Measurements from ENCODE around the gene ARL16.

DNA sequence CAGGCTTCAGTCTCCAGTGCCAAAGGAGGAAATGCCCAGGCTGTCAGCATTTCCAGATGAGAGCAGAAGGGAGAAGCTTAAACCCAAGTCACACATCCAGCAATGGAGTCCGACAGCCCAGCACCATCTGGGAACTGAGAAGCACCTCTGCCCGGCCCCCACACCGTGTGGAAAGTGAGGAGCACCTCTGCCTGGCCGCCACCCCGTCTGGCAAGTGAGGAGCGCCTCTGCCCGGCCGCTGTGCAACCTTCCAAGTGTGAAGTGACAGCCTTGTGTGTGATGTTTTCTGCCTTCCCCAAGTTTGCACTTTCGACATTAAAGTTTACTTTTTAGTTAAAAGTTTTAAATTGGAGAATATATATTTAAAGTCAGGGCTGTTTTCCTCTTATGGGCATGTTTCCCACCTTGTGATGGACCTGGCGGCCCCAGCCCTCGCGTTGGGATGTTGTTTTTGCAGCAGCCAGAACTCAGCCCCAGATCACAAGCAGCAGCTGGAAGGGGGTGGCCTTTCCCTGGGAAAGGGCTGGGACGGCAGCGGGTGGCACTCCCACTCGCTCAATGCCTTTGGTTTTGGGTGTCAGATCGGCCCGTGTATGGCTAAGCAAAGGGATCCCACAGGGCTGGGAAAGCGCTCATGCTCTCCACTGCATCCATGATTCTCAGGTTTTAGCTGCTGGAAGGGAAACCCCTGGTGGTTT is 9.9 kb downstream of the ARL16 start:
- no peak for TF ChIP-seq ELF1 (IDR thresholded peaks at IDR 0.05)
- TF ChIP-seq FOXM1 (IDR thresholded peaks at IDR 0.05; ENCODE audit: low read depth), result no peak
- no peak for TF ChIP-seq REST (IDR thresholded peaks at IDR 0.05; ENCODE audit: low read depth, low read length)
- TF ChIP-seq POLR2AphosphoS5 (IDR thresholded peaks at IDR 0.05; ENCODE audit: low read depth, low read length), result no peak
- TF ChIP-seq GABPA (IDR thresholded peaks at IDR 0.05; ENCODE audit: low read depth), result no peak
- no peak for TF ChIP-seq TAF1 (IDR thresholded peaks at IDR 0.05; ENCODE audit: borderline replicate concordance, low read depth, low read length)
- TF ChIP-seq CTCF (IDR thresholded peaks at IDR 0.05), result no peak
- TF ChIP-seq, protein P1, sequence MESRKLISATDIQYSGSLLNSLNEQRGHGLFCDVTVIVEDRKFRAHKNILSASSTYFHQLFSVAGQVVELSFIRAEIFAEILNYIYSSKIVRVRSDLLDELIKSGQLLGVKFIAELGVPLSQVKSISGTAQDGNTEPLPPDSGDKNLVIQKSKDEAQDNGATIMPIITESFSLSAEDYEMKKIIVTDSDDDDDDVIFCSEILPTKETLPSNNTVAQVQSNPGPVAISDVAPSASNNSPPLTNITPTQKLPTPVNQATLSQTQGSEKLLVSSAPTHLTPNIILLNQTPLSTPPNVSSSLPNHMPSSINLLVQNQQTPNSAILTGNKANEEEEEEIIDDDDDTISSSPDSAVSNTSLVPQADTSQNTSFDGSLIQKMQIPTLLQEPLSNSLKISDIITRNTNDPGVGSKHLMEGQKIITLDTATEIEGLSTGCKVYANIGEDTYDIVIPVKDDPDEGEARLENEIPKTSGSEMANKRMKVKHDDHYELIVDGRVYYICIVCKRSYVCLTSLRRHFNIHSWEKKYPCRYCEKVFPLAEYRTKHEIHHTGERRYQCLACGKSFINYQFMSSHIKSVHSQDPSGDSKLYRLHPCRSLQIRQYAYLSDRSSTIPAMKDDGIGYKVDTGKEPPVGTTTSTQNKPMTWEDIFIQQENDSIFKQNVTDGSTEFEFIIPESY (IDR thresholded peaks at IDR 0.05; ENCODE audit: borderline replicate concordance, low read depth), result no peak
- TF ChIP-seq IRF3 (IDR thresholded peaks at IDR 0.05; ENCODE audit: low read depth, low read length), result no peak
- no peak for TF ChIP-seq CHD2 (IDR thresholded peaks at IDR 0.05; ENCODE audit: low read length, partially characterized antibody)
- no peak for TF ChIP-seq SMC3 (IDR thresholded peaks at IDR 0.05; ENCODE audit: low read depth, low read length)
- TF ChIP-seq RAD21 (IDR thresholded peaks at IDR 0.05; ENCODE audit: low read length), result no peak
- no peak for TF ChIP-seq NFIC (IDR thresholded peaks at IDR 0.05; ENCODE audit: borderline replicate concordance)
- no peak for TF ChIP-seq RFX5 (IDR thresholded peaks at IDR 0.05; ENCODE audit: low read length)
